Dendritic cell treated with granulocyte-macrophage colony-stimulating factor and Interleukin-4, amounts not matched to agents 40 ng/mL and 50 ng/mL, for 4 days (primary cell): ENCODE data around the gene ANKRD11.
"Not testable (repeated sequence)": the region's sequence is repeated elsewhere in the genome, so short reads cannot be mapped to it uniquely, and the experiment has no call there.

Experiments used
- H3K27ac Mint-ChIP-seq: one replicate; pipeline ENCODE4 v1.8.0; 2022; ENCODE audit warnings: mild to moderate bottlenecking, mixed read lengths
- H3K27me3 Mint-ChIP-seq: one replicate; pipeline ENCODE4 v1.8.0; 2022; ENCODE audit warnings: mild to moderate bottlenecking, mixed read lengths
- H3K36me3 Mint-ChIP-seq: one replicate; pipeline ENCODE4 v1.8.0; 2022; ENCODE audit warnings: low read depth, mixed read lengths
- H3K4me1 Mint-ChIP-seq: one replicate; pipeline ENCODE4 v1.8.0; 2022; ENCODE audit warnings: low read depth, mixed read lengths
- H3K4me3 Mint-ChIP-seq: one replicate; pipeline ENCODE4 v1.8.0; 2022; ENCODE audit warnings: mild to moderate bottlenecking, moderate library complexity, mixed read lengths
- H3K9me3 Mint-ChIP-seq: one replicate; pipeline ENCODE4 v1.8.0; 2022; ENCODE audit warnings: mixed read lengths
- intact Hi-C: fragments of 100-400 bp; cut with micrococcal nuclease; formaldehyde crosslinking; loops from one replicate; pipeline ENCODE4 v1.15.0; 2022

ANKRD11 gene

DNA sequence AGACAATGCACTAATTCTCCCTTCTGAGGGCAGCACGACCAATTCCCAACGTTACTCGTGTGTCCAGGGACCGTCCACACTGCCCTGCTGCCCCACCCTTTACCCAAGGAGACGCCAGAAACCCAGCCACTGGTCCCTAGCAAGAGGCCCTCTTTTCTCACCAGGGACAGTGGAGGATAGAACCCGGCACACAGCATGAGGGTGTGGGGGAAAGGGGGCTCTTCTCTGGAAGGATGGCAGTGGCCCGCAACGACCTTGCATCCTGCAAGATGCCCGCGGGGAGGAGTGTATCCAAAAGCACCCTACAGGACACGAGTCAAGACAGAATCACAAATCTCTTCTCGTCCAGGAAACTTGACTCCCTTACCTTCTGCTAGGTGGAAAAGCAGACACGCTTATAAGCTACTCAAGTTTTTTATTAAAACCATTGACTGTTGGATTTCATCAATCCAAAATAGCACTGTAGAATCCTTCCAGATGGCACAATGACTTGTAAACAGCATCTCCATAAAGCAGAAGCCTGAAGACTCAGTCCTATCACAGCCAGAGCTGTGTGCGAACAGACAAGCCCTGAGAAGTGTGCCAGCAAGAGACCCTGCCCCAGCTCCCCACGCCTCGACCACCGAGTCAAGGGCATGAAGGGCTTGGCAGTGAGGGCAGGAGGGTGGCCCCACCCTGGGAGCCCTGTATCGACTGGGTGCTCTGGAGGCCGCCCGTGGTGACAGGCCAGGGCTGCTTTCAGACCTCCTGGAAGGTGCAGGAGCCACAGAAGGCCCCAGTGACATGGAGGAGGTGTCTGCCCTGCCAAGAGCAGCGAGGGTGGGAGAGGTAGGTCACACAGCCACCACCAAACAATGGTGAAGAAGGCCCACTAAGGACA, 103.8 kb downstream of the ANKRD11 start:
- H3K36me3 Mint-ChIP-seq, result peaks cover 46% of the 10 kb centered on the region
- no peak overlapping the region for H3K4me3 Mint-ChIP-seq
- intact Hi-C loops, result no loop called here
- peaks cover 66% of the 10 kb centered on the region for H3K4me1 Mint-ChIP-seq
- no peaks in the 10 kb centered on the region for H3K9me3 Mint-ChIP-seq
- H3K27me3 Mint-ChIP-seq, result no peaks in the 10 kb centered on the region
- H3K27ac Mint-ChIP-seq, result peak overlapping the region; percentile 22

DNA sequence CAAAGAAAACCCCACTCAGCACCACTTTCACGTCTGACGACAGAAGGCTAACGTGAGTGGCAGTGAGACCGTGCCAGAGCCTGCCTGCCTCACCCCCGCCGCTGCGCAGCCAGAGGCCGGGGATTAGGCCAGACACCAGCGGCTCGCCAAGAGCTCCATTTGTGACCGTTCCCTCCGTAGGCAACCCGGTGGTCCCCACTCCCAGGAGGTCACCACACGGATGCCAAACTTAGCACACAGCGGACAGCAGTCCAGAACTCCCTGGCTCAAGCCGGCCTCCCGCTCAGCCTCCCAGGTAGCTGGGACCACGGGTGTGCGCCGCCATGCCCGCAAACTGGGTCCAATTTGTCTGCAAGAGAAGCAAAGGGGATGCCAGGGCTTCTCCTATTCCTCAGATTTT, 104.6 kb downstream of the ANKRD11 start:
- Mint-ChIP-seq H3K36me3 (peaks cover 39% of the 10 kb centered on the region), H3K4me1 (peaks cover 72% of the 10 kb centered on the region), H3K4me3 (no peak overlapping the region), H3K27ac (no peak overlapping the region), H3K9me3 (no peaks in the 10 kb centered on the region), H3K27me3 (no peaks in the 10 kb centered on the region)
- intact Hi-C loops, result no loop called here

DNA sequence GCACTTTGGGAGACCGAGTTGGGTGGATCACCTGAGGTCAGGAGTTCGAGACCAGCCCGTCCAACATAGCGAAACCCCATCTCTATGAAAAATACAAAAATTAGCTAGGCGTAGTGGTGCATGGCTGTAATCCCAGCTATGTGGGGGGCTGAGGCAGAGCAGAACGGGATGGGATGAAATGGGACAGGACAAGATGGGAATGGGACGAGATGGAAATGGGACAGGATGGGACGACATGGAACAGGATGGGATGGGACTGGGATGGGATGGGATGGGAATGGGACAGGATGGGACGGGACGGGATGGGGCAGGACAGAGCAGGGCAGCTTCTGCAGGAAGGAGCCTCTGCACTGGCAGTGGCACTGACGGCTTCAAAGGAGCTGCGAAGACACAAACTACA, 106.1 kb downstream of the ANKRD11 start:
- no peak overlapping the region for H3K4me3 Mint-ChIP-seq

DNA sequence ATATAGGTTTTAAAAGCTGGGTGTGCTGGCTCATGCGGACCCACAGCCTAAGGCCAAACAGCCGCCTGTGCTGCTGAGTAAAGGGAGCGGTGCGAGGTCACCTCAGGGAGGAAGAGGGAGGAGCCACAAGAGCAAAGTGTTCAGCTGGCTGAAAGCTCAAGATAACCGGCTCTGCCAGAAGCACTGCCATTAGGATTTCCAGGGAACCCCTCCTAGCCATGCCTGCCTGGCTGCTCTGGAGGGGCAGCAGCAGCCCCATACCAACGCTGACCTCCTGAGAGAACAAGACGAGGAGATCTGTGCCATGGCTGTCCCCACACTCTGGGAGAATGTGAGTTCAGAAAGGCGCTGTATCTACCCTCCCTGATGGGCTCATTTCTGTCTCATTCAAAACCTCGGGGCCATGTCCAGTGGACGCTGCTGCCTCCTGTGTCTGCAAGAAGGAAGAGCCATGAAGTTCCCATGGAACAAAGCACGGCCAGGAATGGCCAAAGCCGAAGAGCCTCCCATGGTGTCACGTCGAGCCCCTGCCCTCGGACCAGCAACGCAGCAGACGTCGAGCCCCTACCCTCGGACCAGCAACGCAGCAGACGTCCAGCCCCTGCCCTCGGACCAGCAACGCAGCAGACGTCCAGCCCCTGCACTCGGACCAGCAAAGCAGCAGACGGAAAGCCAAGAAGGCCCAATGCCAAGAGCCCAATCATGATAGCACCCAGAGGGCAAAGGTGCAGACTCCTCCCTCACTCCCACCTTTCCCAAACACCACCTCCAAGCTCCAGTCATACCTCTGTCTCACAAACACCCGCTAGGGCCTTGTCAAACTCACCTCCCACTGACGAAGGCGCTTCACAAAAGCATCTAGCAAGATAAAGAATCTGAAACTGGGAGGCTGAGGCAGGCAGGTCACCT, 107.0 kb downstream of the ANKRD11 start:
- Mint-ChIP-seq H3K4me1 (peaks cover 67% of the 10 kb centered on the region), H3K36me3 (peaks cover 34% of the 10 kb centered on the region), H3K27me3 (no peaks in the 10 kb centered on the region), H3K4me3 (no peak overlapping the region), H3K27ac (peak overlapping the region; percentile 13), H3K9me3 (no peaks in the 10 kb centered on the region)
- intact Hi-C loops, result no loop called here

More for the DNA sequence above, 106.1 kb downstream of the ANKRD11 start:
- H3K4me1 Mint-ChIP-seq, result peaks cover 74% of the 10 kb centered on the region
- intact Hi-C loops, result no loop called here
- peaks cover 36% of the 10 kb centered on the region for H3K36me3 Mint-ChIP-seq
- no peaks in the 10 kb centered on the region for H3K9me3 Mint-ChIP-seq
- no peak overlapping the region for H3K27ac Mint-ChIP-seq
- H3K27me3 Mint-ChIP-seq, result no peaks in the 10 kb centered on the region

DNA sequence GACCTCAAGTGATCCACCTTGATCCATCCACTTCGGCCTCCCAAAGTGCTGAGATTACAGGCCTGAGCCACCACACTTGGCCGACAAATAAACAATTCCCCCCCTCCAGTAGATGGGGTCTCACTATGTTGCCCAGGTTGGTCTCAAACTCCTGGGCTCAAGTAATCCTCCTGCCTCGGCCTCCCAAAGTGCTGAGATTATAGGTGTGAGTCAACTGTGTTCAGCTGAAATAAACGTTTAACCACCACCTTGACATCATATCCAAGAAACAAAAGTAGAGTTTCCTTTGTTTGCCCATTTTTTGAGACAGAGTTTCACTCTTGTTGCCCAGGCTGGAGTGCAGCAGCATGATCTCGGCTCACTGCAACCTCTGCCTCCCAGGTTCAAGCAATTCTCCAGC, 107.8 kb downstream of the ANKRD11 start:
- intact Hi-C loops, result not testable (repeated sequence)

DNA sequence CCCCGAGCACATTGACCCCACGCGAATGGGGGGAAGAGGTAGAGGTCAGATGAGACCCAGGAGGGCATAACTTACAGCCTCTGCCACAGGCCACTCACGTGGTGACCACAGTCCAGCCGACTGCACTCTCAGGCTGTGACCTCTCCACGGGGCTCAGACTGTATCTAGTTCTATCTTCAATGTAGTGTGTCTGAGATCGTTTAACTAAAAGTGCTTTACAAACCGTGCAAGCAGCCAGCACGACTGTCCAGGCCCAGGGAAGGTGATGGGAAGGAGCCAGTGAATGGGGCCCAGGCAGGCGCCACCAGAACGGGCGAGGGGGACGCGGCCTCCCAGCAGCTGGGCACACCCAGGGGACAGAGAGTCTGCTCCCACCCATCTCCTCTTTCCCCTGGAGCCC, 108.6 kb downstream of the ANKRD11 start:
- Mint-ChIP-seq H3K4me3 (no peak overlapping the region), H3K9me3 (peaks cover 12% of the 10 kb centered on the region), H3K27me3 (no peaks in the 10 kb centered on the region), H3K4me1 (peaks cover 65% of the 10 kb centered on the region), H3K36me3 (peaks cover 40% of the 10 kb centered on the region), H3K27ac (no peak overlapping the region)
- intact Hi-C loops, result no loop called here

More for the DNA sequence above, 107.8 kb downstream of the ANKRD11 start:
- Mint-ChIP-seq H3K36me3 (peaks cover 39% of the 10 kb centered on the region), H3K4me1 (peaks cover 65% of the 10 kb centered on the region)
- not testable (repeated sequence) for H3K4me3 Mint-ChIP-seq, H3K27ac Mint-ChIP-seq, H3K27me3 Mint-ChIP-seq, H3K9me3 Mint-ChIP-seq

DNA sequence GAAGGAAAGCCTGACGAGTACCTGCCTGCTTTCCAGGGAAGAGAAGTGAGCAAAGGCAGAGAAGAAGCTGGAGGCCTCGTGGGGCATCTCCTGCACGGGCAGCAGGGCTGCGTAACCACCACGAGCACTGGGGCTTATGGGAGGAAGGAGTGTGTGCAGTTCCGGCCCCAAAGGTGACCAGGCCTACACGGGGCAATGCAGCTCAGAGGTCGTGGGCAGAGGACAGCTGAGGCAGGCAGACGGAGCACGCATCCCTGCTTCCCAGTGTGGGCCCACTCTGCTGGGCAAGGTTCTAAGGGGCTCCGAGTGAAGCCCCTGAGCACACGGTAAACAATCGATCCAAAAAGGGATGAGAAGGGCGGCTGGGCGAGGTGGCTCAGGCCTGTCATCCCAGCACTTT, 109.7 kb downstream of the ANKRD11 start:
- intact Hi-C loops, result no loop called here
- H3K4me1 Mint-ChIP-seq, result peaks cover 59% of the 10 kb centered on the region
- H3K27ac Mint-ChIP-seq, result no peak overlapping the region
- no peaks in the 10 kb centered on the region for H3K27me3 Mint-ChIP-seq
- H3K4me3 Mint-ChIP-seq, result no peak overlapping the region
- H3K36me3 Mint-ChIP-seq, result peaks cover 49% of the 10 kb centered on the region
- peaks cover 23% of the 10 kb centered on the region for H3K9me3 Mint-ChIP-seq

DNA sequence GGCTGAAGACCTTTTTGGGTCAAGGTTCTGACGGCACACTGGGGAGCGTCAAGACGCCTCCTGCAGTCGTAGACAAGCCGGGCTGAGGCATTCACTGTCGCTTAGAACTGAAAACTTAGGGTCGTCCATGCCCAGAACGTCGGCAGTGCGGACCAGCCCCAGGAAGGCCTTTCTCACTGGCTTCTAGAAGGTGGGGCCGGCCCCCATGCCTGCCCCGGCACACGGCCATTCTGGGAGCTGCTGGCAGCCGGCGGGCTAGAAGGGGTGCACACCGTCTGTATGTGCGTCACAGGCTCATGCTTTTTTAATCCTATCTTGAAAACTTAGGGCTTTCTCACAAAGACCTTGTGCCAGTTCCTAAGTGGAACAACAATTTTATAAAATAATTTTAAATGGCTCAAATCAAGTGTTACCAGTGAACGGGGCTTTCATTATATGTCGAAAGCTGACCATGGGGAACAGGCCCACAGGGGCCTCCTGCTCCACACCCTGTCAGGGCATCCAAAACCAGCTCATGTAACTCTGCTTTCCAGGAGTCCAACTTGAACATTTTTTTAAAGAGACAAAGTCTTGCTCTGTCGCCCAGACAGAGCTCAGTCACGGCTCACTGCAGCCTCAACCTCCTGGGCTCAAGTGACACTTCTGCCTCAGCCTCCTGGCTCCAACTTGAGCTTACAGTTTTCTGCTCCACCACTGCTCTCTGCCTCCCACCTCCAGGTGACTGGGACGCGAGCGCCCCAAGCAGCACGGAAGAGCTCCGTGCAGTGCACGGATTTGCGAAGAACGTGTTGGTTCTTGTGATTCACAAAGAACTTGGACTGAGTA, 111.2 kb downstream of the ANKRD11 start:
- Mint-ChIP-seq H3K4me1 (peaks cover 48% of the 10 kb centered on the region), H3K36me3 (peaks cover 39% of the 10 kb centered on the region), H3K9me3 (peaks cover 24% of the 10 kb centered on the region), H3K27me3 (no peaks in the 10 kb centered on the region), H3K4me3 (no peak overlapping the region), H3K27ac (no peak overlapping the region)
- intact Hi-C loops, result no loop called here

DNA sequence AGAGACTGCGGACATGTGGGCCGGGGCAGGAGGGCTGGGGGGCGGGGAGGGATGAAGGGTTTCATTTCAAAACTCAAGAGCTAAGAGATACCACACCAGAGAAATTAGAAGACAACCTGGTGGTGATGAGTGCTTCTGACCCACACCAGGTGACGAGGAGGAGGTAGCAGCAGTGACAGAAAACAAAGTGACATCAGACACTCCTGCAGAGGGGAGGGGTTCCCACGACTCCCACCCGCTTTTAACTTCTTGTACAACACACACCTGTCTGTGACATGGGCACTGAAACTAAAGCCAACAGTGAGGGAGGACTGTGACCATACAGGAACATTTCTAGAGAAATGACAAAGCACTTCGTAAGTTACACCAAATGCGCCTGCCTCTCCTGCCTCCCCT, 112.9 kb downstream of the ANKRD11 start:
- Mint-ChIP-seq H3K36me3 (peaks cover 50% of the 10 kb centered on the region), H3K4me1 (peaks cover 44% of the 10 kb centered on the region)
- intact Hi-C loops, result no loop called here

DNA sequence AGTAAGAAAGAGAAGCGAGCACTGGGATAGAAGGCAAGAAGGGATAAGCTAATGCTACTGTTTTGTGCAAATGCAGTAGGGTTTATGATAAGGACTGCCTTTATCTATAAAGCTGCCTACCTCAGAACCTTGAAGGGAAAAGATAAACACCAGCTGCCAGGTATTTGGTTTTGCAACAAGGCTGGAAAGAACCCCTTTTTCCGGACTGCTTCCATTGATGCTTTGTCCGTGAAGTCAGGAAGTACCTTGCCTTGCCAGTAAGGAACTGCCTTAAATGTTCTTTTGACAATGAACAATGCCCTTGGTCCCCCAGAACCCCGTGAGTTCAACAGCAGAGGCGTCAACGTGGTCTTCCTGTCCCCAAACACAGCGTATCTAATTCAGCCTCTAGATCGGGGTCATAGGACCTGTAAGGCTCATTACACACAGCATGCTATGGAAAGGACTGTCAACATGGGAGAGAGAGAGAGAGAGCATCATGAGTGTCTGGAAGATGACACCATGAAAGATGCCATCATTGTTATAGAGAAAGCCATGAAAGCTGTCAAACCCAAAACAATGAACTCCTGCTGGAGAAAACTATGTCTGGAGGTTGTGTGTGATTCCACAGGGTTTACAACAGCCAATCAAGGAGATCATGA, 113.4 kb downstream of the ANKRD11 start:
- peaks cover 24% of the 10 kb centered on the region for H3K9me3 Mint-ChIP-seq
- intact Hi-C loops, result no loop called here
- peaks cover 56% of the 10 kb centered on the region for H3K36me3 Mint-ChIP-seq
- no peaks in the 10 kb centered on the region for H3K27me3 Mint-ChIP-seq
- H3K4me3 Mint-ChIP-seq, result no peak overlapping the region
- peaks cover 46% of the 10 kb centered on the region for H3K4me1 Mint-ChIP-seq
- no peak overlapping the region for H3K27ac Mint-ChIP-seq

More for the DNA sequence above, 112.9 kb downstream of the ANKRD11 start:
- H3K27ac Mint-ChIP-seq, result no peak overlapping the region
- peaks cover 24% of the 10 kb centered on the region for H3K9me3 Mint-ChIP-seq
- H3K27me3 Mint-ChIP-seq, result no peaks in the 10 kb centered on the region
- H3K4me3 Mint-ChIP-seq, result no peak overlapping the region

DNA sequence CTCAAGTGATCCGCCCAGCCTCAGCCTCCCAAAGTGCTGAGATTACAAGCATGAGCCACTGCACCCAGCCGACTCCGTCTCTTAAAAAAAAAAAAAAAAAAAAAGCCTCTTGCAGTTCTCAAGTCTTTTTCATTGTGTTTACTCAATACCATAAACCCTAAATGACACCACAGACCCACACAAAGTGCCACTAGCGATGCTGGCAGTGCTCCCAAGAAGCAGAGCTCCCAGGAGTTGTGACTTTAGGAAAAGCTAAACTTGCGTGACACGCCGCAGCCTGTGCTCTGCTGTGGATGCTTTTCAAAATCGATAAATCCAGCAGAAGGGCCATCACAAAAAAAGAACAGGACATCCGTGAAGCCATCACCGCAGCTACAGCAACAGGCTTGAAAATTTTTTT, 114.7 kb downstream of the ANKRD11 start:
- Mint-ChIP-seq H3K27ac (no peak overlapping the region), H3K4me1 (peaks cover 48% of the 10 kb centered on the region), H3K36me3 (peaks cover 66% of the 10 kb centered on the region), H3K4me3 (no peak overlapping the region), H3K9me3 (peaks cover 24% of the 10 kb centered on the region), H3K27me3 (no peaks in the 10 kb centered on the region)
- intact Hi-C loops, result no loop called here

DNA sequence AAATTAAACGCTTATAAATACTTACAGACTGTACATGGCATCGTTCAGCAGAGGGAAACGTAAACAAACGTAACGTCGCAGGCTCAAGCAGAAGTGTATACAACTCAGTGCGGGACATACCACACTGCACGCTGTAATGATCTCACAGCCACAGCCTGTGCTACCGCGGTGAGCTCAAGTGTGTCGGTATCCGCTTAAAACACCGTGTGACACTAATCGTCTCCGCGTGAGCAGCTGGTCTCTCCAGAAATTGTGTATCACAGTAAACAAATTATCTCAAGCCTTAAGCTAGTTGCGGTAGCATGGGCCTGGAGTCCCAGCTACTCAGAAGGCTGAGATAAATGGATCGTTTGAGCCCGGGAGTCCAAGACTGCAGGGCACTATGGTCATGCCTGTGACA, 115.3 kb downstream of the ANKRD11 start:
- intact Hi-C loops, result no loop called here
- H3K27me3 Mint-ChIP-seq, result no peaks in the 10 kb centered on the region
- peaks cover 24% of the 10 kb centered on the region for H3K9me3 Mint-ChIP-seq
- peaks cover 66% of the 10 kb centered on the region for H3K36me3 Mint-ChIP-seq
- H3K27ac Mint-ChIP-seq, result no peak overlapping the region
- peaks cover 48% of the 10 kb centered on the region for H3K4me1 Mint-ChIP-seq
- H3K4me3 Mint-ChIP-seq, result no peak overlapping the region

DNA sequence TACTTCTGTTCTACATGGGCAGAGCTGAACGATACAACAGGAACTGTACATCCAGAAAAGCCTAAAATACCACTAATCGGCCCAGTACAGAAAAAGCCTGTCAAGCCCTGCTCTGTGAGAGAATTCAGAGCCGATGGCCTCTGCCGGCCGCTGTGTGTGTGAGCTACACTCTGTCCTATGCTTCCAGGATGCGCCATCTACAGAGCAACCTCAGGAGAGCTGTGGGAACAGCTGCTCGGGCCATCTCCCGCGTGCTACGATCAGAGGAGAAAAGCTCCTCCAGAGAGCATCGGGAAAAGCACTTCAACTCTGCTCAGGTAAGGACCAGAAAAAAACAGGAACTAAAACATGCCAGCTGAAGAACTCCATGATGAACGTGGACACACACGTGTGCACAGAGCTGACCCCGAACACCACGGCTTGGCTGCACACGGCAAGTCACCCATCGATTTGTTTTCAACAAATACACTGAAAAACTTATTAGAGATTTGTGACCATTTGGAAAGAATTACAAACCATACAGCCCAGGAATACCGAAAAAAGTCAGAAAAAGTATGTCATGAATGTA, 115.9 kb downstream of the ANKRD11 start:
- Mint-ChIP-seq H3K27ac (no peak overlapping the region), H3K36me3 (peaks cover 63% of the 10 kb centered on the region), H3K9me3 (peaks cover 24% of the 10 kb centered on the region), H3K4me1 (peaks cover 53% of the 10 kb centered on the region), H3K27me3 (no peaks in the 10 kb centered on the region), H3K4me3 (no peak overlapping the region)
- intact Hi-C loops, result no loop called here
